Measurements from ENCODE around the gene UNC50. TPM values are rescaled to one million over a fixed set of nuclear protein-coding genes. Genes with fewer than 3 reads are reported as not detected.

Gene UNC50
- total RNA-seq, 4 donors from 2014 or later: 12.0 to 57.9 (median 33.9) TPM

DNA sequence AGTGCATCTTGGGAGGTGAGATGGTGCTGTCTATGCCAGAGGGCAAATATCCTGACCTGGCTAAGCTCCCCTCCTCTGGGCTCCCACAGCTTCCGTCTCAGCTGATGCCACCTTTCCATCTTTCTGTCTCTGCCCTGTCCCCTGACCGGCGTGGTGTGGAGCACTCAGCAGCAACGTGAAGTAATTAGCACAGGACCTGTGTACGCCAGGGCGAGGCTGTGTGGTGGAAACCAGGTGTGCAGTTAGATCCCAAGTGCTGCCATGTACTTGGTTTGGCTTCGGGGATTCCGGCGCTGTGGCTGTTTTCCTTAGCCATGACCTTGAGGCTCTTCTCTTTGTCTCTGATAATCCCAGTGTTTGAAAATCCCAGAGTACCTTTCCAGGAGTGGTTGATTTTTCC, 36.6 kb upstream of the UNC50 start:
- no peaks in the 10 kb centered on the region for H3K27me3 ChIP-seq
- no peaks in the 10 kb centered on the region for H3K4me1 ChIP-seq
- H3K36me3 ChIP-seq: no peaks in the 10 kb centered on the region
- no peak overlapping the region for H3K4me3 ChIP-seq
- H3K27ac ChIP-seq: no peak overlapping the region
- no peak for TF ChIP-seq POLR2A (IDR thresholded peaks at IDR 0.05)
- TF ChIP-seq, protein P1, sequence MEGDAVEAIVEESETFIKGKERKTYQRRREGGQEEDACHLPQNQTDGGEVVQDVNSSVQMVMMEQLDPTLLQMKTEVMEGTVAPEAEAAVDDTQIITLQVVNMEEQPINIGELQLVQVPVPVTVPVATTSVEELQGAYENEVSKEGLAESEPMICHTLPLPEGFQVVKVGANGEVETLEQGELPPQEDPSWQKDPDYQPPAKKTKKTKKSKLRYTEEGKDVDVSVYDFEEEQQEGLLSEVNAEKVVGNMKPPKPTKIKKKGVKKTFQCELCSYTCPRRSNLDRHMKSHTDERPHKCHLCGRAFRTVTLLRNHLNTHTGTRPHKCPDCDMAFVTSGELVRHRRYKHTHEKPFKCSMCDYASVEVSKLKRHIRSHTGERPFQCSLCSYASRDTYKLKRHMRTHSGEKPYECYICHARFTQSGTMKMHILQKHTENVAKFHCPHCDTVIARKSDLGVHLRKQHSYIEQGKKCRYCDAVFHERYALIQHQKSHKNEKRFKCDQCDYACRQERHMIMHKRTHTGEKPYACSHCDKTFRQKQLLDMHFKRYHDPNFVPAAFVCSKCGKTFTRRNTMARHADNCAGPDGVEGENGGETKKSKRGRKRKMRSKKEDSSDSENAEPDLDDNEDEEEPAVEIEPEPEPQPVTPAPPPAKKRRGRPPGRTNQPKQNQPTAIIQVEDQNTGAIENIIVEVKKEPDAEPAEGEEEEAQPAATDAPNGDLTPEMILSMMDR (IDR thresholded peaks at IDR 0.05): no peak
- intact Hi-C loops (cut with DNase I; ENCODE audit: low total_unique reads): no loop called here
- H3K9me3 ChIP-seq: no peaks in the 10 kb centered on the region
- no peak for DNase-seq

DNA sequence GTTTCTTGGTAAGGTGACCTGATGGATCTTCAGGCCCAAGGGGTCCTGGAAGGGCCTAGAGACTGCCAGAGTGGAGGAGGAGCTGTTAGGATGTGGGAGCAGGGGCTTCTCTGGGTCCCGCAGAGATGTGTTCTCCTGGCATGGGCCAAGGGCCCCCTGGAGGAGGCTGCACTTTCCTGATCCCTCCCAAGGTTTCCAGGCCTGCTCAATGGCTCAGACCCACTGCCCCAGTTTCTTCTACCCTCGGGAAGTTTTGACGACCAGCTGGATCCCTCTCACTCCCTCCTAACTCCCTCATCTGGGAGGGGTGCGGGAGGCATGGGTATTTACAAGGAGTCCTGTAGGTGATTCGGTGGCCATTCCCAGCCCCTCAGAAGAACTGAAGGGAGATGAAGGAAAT, 36.2 kb upstream of the UNC50 start:
- intact Hi-C loops (cut with DNase I; ENCODE audit: low total_unique reads): no loop called here
- no peaks in the 10 kb centered on the region for H3K36me3 ChIP-seq
- H3K4me3 ChIP-seq: no peak overlapping the region
- H3K4me1 ChIP-seq: no peaks in the 10 kb centered on the region
- no peak overlapping the region for H3K27ac ChIP-seq
- no peak for DNase-seq
- no peaks in the 10 kb centered on the region for H3K27me3 ChIP-seq
- TF ChIP-seq, protein P1 (IDR thresholded peaks at IDR 0.05): no peak
- no peak for TF ChIP-seq POLR2A (IDR thresholded peaks at IDR 0.05)
- H3K9me3 ChIP-seq: no peaks in the 10 kb centered on the region

DNA sequence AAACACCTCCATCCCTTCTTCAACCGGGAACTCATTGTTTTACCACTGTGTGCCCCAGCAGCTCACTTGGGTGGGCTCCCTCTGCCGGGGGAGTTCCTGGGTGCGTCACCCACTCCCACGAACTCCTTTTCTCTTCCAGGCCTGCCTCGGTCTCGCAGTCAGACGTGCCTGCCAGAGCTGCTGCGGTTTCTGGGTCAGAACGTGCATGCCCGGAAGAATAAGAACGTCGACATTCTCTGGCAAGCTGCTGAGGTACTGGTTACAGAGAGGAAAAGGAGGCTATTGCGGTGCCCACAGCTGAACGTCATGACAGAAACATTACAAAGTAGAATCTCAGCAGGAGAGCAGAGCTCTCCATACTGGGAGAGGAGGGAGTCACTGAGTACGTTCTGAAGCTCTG, 35.7 kb upstream of the UNC50 start:
- TF ChIP-seq POLR2A (IDR thresholded peaks at IDR 0.05): no peak
- TF ChIP-seq, protein P1 (IDR thresholded peaks at IDR 0.05): no peak
- H3K27ac ChIP-seq: no peak overlapping the region
- no peaks in the 10 kb centered on the region for H3K9me3 ChIP-seq
- H3K4me1 ChIP-seq: no peaks in the 10 kb centered on the region
- intact Hi-C loops (cut with DNase I; ENCODE audit: low total_unique reads): no loop called here
- no peaks in the 10 kb centered on the region for H3K36me3 ChIP-seq
- no peaks in the 10 kb centered on the region for H3K27me3 ChIP-seq
- DNase-seq: no peak
- no peak overlapping the region for H3K4me3 ChIP-seq

DNA sequence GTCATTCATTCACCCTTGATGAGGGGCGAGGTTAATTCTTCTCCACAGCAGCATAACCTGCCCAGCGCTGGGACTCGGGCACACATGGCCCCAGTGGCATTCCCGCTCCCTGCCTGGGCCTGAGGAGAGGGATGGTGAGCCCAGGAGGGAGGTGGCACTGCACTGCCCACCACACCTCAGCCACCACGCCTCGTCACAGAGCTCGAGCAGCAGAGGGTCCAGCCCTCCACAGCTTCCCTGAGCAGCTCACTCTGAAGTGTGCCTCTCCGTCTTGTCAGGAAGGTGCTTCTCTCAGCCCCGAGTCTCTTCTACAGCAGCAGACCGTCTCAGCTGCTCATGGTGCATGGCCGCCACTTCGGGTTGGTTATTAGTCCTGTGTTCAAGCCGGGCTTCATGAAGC, 35.0 kb upstream of the UNC50 start:
- H3K27ac ChIP-seq: no peak overlapping the region
- no peaks in the 10 kb centered on the region for H3K27me3 ChIP-seq
- no peaks in the 10 kb centered on the region for H3K36me3 ChIP-seq
- H3K9me3 ChIP-seq: no peaks in the 10 kb centered on the region
- no peak overlapping the region for H3K4me3 ChIP-seq
- DNase-seq: no peak
- intact Hi-C loops (cut with DNase I; ENCODE audit: low total_unique reads): no loop called here
- no peak for TF ChIP-seq POLR2A (IDR thresholded peaks at IDR 0.05)
- TF ChIP-seq, protein P1 (IDR thresholded peaks at IDR 0.05): no peak
- no peaks in the 10 kb centered on the region for H3K4me1 ChIP-seq

DNA sequence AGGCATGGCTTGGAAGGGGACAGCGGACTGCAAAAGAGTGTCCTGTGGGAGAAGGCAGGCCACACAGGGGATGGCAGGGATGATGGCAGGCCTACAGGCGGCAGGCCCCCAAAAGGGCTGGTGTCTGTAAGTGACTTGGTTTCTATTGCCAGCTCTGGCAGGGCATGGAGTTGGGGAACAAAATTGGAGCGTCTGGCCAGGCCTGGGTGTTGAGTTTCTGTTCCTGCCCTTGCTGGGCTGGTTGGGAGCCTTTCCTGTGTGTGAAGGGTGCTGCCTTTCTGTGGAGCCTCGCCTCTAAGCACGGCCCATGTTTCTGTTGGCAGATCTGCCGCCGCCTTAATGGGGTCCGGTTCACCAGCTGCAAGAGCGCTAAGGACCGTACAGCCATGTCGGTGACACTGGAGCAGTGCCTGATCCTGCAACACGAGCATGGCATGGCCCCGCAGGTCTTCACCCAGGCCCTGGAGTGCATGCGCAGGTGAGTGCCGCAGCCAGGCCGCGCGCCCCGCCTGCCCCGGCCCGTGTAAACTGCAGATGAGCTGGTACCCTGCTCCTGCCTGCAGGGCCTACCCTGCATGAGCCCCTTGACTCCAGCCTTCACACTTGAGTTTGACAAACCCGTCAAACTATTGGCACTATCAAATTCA, 31.6 kb upstream of the UNC50 start:
- intact Hi-C loops (cut with DNase I; ENCODE audit: low total_unique reads): no loop called here
- H3K27ac ChIP-seq: no peak overlapping the region
- no peaks in the 10 kb centered on the region for H3K9me3 ChIP-seq
- no peak for TF ChIP-seq POLR2A (IDR thresholded peaks at IDR 0.05)
- TF ChIP-seq, protein P1 (IDR thresholded peaks at IDR 0.05): no peak
- no peaks in the 10 kb centered on the region for H3K27me3 ChIP-seq
- no peak for DNase-seq
- H3K4me3 ChIP-seq: no peak overlapping the region
- H3K36me3 ChIP-seq: no peaks in the 10 kb centered on the region
- H3K4me1 ChIP-seq: no peaks in the 10 kb centered on the region
